ENCODE measurements around the gene PLK3.

DNA sequence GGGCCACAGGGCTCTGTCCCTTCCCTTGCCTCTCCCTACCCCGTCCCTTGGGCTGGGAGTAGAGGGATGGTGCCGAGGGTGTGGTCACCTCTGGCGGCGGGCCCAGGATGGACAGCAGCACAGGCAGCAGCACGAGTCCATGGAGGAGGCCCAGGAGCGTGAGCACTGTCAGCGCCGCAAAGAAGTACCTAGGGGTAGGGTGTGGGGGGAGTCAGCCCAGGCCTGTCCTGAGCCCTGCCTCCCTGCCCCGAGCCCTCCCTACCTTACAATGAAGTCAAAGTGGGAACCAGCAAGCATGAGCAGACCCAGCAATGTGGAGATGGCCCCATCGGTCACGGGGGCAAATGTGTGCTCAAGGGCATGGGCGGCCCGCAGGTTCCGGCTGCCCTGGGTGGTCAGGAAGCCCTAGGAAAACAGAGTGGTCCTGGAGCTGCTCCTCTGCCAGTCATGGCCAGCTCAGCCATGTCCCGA is 22.8 kb downstream of the PLK3 start:
- TF ChIP-seq, protein P1, sequence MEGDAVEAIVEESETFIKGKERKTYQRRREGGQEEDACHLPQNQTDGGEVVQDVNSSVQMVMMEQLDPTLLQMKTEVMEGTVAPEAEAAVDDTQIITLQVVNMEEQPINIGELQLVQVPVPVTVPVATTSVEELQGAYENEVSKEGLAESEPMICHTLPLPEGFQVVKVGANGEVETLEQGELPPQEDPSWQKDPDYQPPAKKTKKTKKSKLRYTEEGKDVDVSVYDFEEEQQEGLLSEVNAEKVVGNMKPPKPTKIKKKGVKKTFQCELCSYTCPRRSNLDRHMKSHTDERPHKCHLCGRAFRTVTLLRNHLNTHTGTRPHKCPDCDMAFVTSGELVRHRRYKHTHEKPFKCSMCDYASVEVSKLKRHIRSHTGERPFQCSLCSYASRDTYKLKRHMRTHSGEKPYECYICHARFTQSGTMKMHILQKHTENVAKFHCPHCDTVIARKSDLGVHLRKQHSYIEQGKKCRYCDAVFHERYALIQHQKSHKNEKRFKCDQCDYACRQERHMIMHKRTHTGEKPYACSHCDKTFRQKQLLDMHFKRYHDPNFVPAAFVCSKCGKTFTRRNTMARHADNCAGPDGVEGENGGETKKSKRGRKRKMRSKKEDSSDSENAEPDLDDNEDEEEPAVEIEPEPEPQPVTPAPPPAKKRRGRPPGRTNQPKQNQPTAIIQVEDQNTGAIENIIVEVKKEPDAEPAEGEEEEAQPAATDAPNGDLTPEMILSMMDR (IDR thresholded peaks at IDR 0.05) = no peak
- TF ChIP-seq POLR2AphosphoS5 (IDR thresholded peaks at IDR 0.05) = no peak
